Keratinocyte (primary cell): ENCODE results near the gene RAI14.

Source experiments
- CTCF ChIP-seq, 3 experiments: IDR thresholded peaks in 1 of 3; conservative IDR thresholded peaks in 1 of 3; optimal IDR thresholded peaks in 1 of 3; 2 replicates in 2 of 3; 3 replicates in 1 of 3; pipeline versions ENCODE3 to v1.5.1; 2011; ENCODE audit warnings: low read length in 3 of 3, mild to moderate bottlenecking in 3 of 3, moderate library complexity in 2 of 3, control low read depth in 1 of 3, inconsistent platforms in 1 of 3; ENCODE audit not compliant: insufficient read depth in 2 of 3; ENCODE audit errors: extremely low read depth in 1 of 3
- EZH2 ChIP-seq: IDR thresholded peaks from one replicate; pipeline ENCODE4 v1.6.1; 2012; ENCODE audit warnings: inconsistent platforms, mild to moderate bottlenecking, low read length, moderate library complexity

- TF ChIP-seq CTCF (optimal IDR thresholded peaks at IDR 0.05 in 1 of 3, IDR thresholded peaks at IDR 0.05 in 1 of 3, conservative IDR thresholded peaks at IDR 0.05 in 1 of 3; ENCODE audit: extremely low read depth in 1 of 3, insufficient read depth in 2 of 3, low read length in 3 of 3) (no peak), EZH2 (no peak)
Measured at GRCh38 chr5:34844999-34845398, 188.9 kb downstream of the RAI14 start.
